ENCODE measurements around the gene NFKBIL1. TPM values are rescaled to one million over a fixed set of nuclear protein-coding genes. Genes with fewer than 3 reads are reported as not detected.

The NFKBIL1 gene
- total RNA-seq, 2 experiments from 2014 or later, result 11.3 to 13.0 TPM

Other genes with a start within 250 kb of the NFKBIL1 start
- 1,000 to 10,000 TPM; 2,892 to 2,968 TPM for gene HLA-B, start 190.4 kb upstream of the NFKBIL1 start, total RNA-seq
- 1 to 10 TPM; 5.6 to 6.0 TPM for gene MICA, start 144.0 kb upstream of the NFKBIL1 start, total RNA-seq
- gene MICB, start 49.5 kb upstream of the NFKBIL1 start, total RNA-seq, result 10 to 100 TPM; 17.0 to 17.7 TPM
- not detected for gene MCCD1, start 18.6 kb upstream of the NFKBIL1 start, total RNA-seq
- gene DDX39B, start 5.6 kb upstream of the NFKBIL1 start, total RNA-seq, result 100 to 1,000 TPM; 568 to 572 TPM
- 1 to 10 TPM in 1 of 2 experiments, under 1 TPM in 1; 0.86 to 1.1 TPM for gene ATP6V1G2, start 1.0 kb upstream of the NFKBIL1 start, total RNA-seq
- 100 to 1,000 TPM; 713 to 724 TPM for gene LTA, start 24.7 kb downstream of the NFKBIL1 start, total RNA-seq
- 10 to 100 TPM; 89.2 to 92.5 TPM for gene TNF, start 28.0 kb downstream of the NFKBIL1 start, total RNA-seq
- gene LTB, start 34.8 kb downstream of the NFKBIL1 start, total RNA-seq, result 100 to 1,000 TPM; 368 to 375 TPM
- 10 to 100 TPM; 40.4 to 43.6 TPM for gene LST1, start 38.7 kb downstream of the NFKBIL1 start, total RNA-seq
- gene NCR3, start 45.4 kb downstream of the NFKBIL1 start, total RNA-seq, result 10 to 100 TPM; 60.1 to 60.3 TPM
- gene AIF1, start 67.6 kb downstream of the NFKBIL1 start, total RNA-seq, result 100 to 1,000 TPM; 240 to 253 TPM
- gene PRRC2A, start 73.1 kb downstream of the NFKBIL1 start, total RNA-seq, result 100 to 1,000 TPM; 257 to 262 TPM
- gene BAG6, start 105.1 kb downstream of the NFKBIL1 start, total RNA-seq, result 100 to 1,000 TPM; 303 to 318 TPM
- gene APOM, start 108.3 kb downstream of the NFKBIL1 start, total RNA-seq, result 1 to 10 TPM; 4.4 to 4.9 TPM
- gene C6orf47, start 113.2 kb downstream of the NFKBIL1 start, total RNA-seq, result 10 to 100 TPM; 11.4 to 11.7 TPM
- gene GPANK1, start 117.4 kb downstream of the NFKBIL1 start, total RNA-seq, result 10 to 100 TPM; 29.4 to 30.9 TPM
- 100 to 1,000 TPM; 241 to 247 TPM for gene CSNK2B, start 118.5 kb downstream of the NFKBIL1 start, total RNA-seq
- 10 to 100 TPM; 14.7 to 16.1 TPM for gene LY6G5B, start 122.4 kb downstream of the NFKBIL1 start, total RNA-seq
- gene LY6G5C, start 133.5 kb downstream of the NFKBIL1 start, total RNA-seq, result 1 to 10 TPM; 1.6 to 2.3 TPM
- 10 to 100 TPM; 23.7 to 24.3 TPM for gene ABHD16A, start 155.7 kb downstream of the NFKBIL1 start, total RNA-seq
- gene LY6G6F, start 159.3 kb downstream of the NFKBIL1 start, total RNA-seq, result not detected
- gene LY6G6D, start 167.7 kb downstream of the NFKBIL1 start, total RNA-seq, result not detected
- not detected for gene LY6G6C, start 174.1 kb downstream of the NFKBIL1 start, total RNA-seq
- under 1 TPM; 0.65 to 0.81 TPM for gene MPIG6B, start 175.8 kb downstream of the NFKBIL1 start, total RNA-seq
- 1 to 10 TPM; 6.3 to 6.9 TPM for gene DDAH2, start 181.7 kb downstream of the NFKBIL1 start, total RNA-seq
- 100 to 1,000 TPM; 334 to 346 TPM for gene CLIC1, start 188.9 kb downstream of the NFKBIL1 start, total RNA-seq
- gene MSH5, start 192.4 kb downstream of the NFKBIL1 start, total RNA-seq, result 100 to 1,000 TPM in 1 of 2 experiments, 10 to 100 TPM in 1; 96.9 to 105 TPM
- gene SAPCD1, start 215.0 kb downstream of the NFKBIL1 start, total RNA-seq, result 10 to 100 TPM; 13.6 to 18.7 TPM
- 1 to 10 TPM; 1.6 TPM for gene VWA7, start 229.7 kb downstream of the NFKBIL1 start, total RNA-seq
- gene VARS1, start 248.1 kb downstream of the NFKBIL1 start, total RNA-seq, result 100 to 1,000 TPM; 150 to 153 TPM

All from activated CD8-positive, alpha-beta T cell treated with anti-CD3 and anti-CD28 coated beads for 36 hours (primary cell).